ENCODE data around the gene STK11. TPM values are rescaled to one million over a fixed set of nuclear protein-coding genes. Genes with fewer than 3 reads are reported as not detected.

Gene STK11
- total RNA-seq, 1 experiment from 2014 or later: 70.1 TPM

- Histone ChIP-seq H3K4me1 (replicated peaks) (peaks cover 4% of the 10 kb centered on the region; the same call in 1 of the 2 replicates), H3K27ac (no peak overlapping the region), H3K27me3 (replicated peaks) (no peaks in the 10 kb centered on the region), H3K36me3 (peaks cover 85% of the 10 kb centered on the region), H3K9me3 (replicated peaks) (no peaks in the 10 kb centered on the region), H3K4me3 (no peak overlapping the region)
- DNase-seq (ENCODE audit: low read depth in 1 of 2, low spot score in 2 of 2): no peak
Measured at GRCh38 chr19:1222394-1222793, 16.8 kb downstream of the STK11 start.

- H3K27ac ChIP-seq: no peak overlapping the region
- peak in 1 of 2 experiments; percentile 76 for DNase-seq (ENCODE audit: low read depth in 1 of 2, low spot score in 2 of 2)
- no peaks in the 10 kb centered on the region for H3K27me3 ChIP-seq (replicated peaks)
- no peak overlapping the region for H3K4me3 ChIP-seq
- H3K9me3 ChIP-seq (replicated peaks): no peaks in the 10 kb centered on the region
- peaks cover 87% of the 10 kb centered on the region for H3K36me3 ChIP-seq
- peaks cover 4% of the 10 kb centered on the region; the same call in 1 of the 2 replicates for H3K4me1 ChIP-seq (replicated peaks)
Measured at GRCh38 chr19:1223018-1223855, 17.7 kb downstream of the STK11 start.

- no peaks in the 10 kb centered on the region for H3K9me3 ChIP-seq (replicated peaks)
- peaks cover 82% of the 10 kb centered on the region for H3K36me3 ChIP-seq
- H3K27me3 ChIP-seq (replicated peaks): no peaks in the 10 kb centered on the region
- H3K4me1 ChIP-seq (replicated peaks): peaks cover 4% of the 10 kb centered on the region; the same call in 1 of the 2 replicates
- no peak overlapping the region for H3K27ac ChIP-seq
- H3K4me3 ChIP-seq: no peak overlapping the region
- no peak for DNase-seq (ENCODE audit: low read depth in 1 of 2, low spot score in 2 of 2)
Measured at GRCh38 chr19:1224047-1224825, 18.7 kb downstream of the STK11 start.

- H3K9me3 ChIP-seq (replicated peaks): no peaks in the 10 kb centered on the region
- peaks cover 4% of the 10 kb centered on the region; the same call in 1 of the 2 replicates for H3K4me1 ChIP-seq (replicated peaks)
- H3K36me3 ChIP-seq: peaks cover 81% of the 10 kb centered on the region
- no peak overlapping the region for H3K27ac ChIP-seq
- DNase-seq (ENCODE audit: low read depth in 1 of 2, low spot score in 2 of 2): no peak
- H3K27me3 ChIP-seq (replicated peaks): no peaks in the 10 kb centered on the region
- H3K4me3 ChIP-seq: no peak overlapping the region
Measured at GRCh38 chr19:1224847-1225246, 19.3 kb downstream of the STK11 start.

- Histone ChIP-seq H3K36me3 (peaks cover 73% of the 10 kb centered on the region), H3K4me1 (replicated peaks) (peaks cover 4% of the 10 kb centered on the region; the same call in 1 of the 2 replicates), H3K4me3 (no peak overlapping the region), H3K9me3 (replicated peaks) (no peaks in the 10 kb centered on the region), H3K27me3 (replicated peaks) (no peaks in the 10 kb centered on the region), H3K27ac (no peak overlapping the region)
- DNase-seq (ENCODE audit: low read depth in 1 of 2, low spot score in 2 of 2): no peak
Measured at GRCh38 chr19:1225440-1226226, 20.1 kb downstream of the STK11 start.

GRCh38 chr19:1226227-1226518, 20.6 kb downstream of the STK11 start:
- peaks cover 4% of the 10 kb centered on the region; the same call in 1 of the 2 replicates for H3K4me1 ChIP-seq (replicated peaks)
- H3K27ac ChIP-seq: no peak overlapping the region
- no peak for DNase-seq (ENCODE audit: low read depth in 1 of 2, low spot score in 2 of 2)
- no peak overlapping the region for H3K4me3 ChIP-seq
- peaks cover 67% of the 10 kb centered on the region for H3K36me3 ChIP-seq
- H3K9me3 ChIP-seq (replicated peaks): no peaks in the 10 kb centered on the region
- H3K27me3 ChIP-seq (replicated peaks): no peaks in the 10 kb centered on the region

GRCh38 chr19:1226522-1227303, 21.1 kb downstream of the STK11 start:
- H3K9me3 ChIP-seq (replicated peaks): no peaks in the 10 kb centered on the region
- H3K36me3 ChIP-seq: peaks cover 62% of the 10 kb centered on the region
- H3K4me1 ChIP-seq (replicated peaks): peaks cover 4% of the 10 kb centered on the region; the same call in 1 of the 2 replicates
- H3K27ac ChIP-seq: no peak overlapping the region
- no peak for DNase-seq (ENCODE audit: low read depth in 1 of 2, low spot score in 2 of 2)
- H3K4me3 ChIP-seq: no peak overlapping the region
- H3K27me3 ChIP-seq (replicated peaks): no peaks in the 10 kb centered on the region

GRCh38 chr19:1227304-1228054, 21.9 kb downstream of the STK11 start:
- H3K27ac ChIP-seq: no peak overlapping the region
- H3K27me3 ChIP-seq (replicated peaks): no peaks in the 10 kb centered on the region
- peaks cover 4% of the 10 kb centered on the region; the same call in 1 of the 2 replicates for H3K4me1 ChIP-seq (replicated peaks)
- DNase-seq (ENCODE audit: low read depth in 1 of 2, low spot score in 2 of 2): no peak
- no peaks in the 10 kb centered on the region for H3K9me3 ChIP-seq (replicated peaks)
- no peak overlapping the region for H3K4me3 ChIP-seq
- H3K36me3 ChIP-seq: peaks cover 54% of the 10 kb centered on the region

- Histone ChIP-seq H3K27ac (no peak overlapping the region), H3K4me1 (replicated peaks) (no peaks in the 10 kb centered on the region), H3K27me3 (replicated peaks) (no peaks in the 10 kb centered on the region), H3K9me3 (replicated peaks) (no peaks in the 10 kb centered on the region), H3K4me3 (no peak overlapping the region), H3K36me3 (peaks cover 46% of the 10 kb centered on the region)
- DNase-seq (ENCODE audit: low read depth in 1 of 2, low spot score in 2 of 2): no peak
Measured at GRCh38 chr19:1228161-1228957, 22.8 kb downstream of the STK11 start.

GRCh38 chr19:1229056-1229923, 23.7 kb downstream of the STK11 start:
- Histone ChIP-seq H3K36me3 (peaks cover 36% of the 10 kb centered on the region), H3K4me1 (replicated peaks) (no peaks in the 10 kb centered on the region), H3K9me3 (replicated peaks) (no peaks in the 10 kb centered on the region), H3K27ac (no peak overlapping the region), H3K27me3 (replicated peaks) (no peaks in the 10 kb centered on the region), H3K4me3 (no peak overlapping the region)
- no peak for DNase-seq (ENCODE audit: low read depth in 1 of 2, low spot score in 2 of 2)
